Mucosa of gallbladder (tissue), 1 donor: ENCODE results near the gene PLAAT2. TPM values are rescaled to one million over a fixed set of nuclear protein-coding genes. Genes with fewer than 3 reads are reported as not detected.
"Not testable (repeated sequence)": the region's sequence is repeated elsewhere in the genome, so short reads cannot be mapped to it uniquely, and the experiment has no call there.

Experiments
- DNase-seq: peaks from one replicate; pipeline ENCODE4 v3.0.0-alpha.2; 2020; ENCODE audit warnings: low spot score
- total RNA-seq: library from RNA; stranded (reverse); gene quantifications from one replicate; pipeline ENCODE4 v1.2.1, GENCODE V29; 2021
- donor health status: DM: no; HTN: no; CAD: no.

Gene PLAAT2
- total RNA-seq = 2.1 TPM

GRCh38 chr11:63563201-63564055, at the start of gene PLAAT2:
Gene PLAAT2, minus strand, starts transcription at chr11:63563379. Its CDS starts 55 bp downstream, at chr11:63563324.
- no peak for DNase-seq

GRCh38 chr11:63612181-63612580, 49.0 kb upstream of the PLAAT2 start:
- DNase-seq = no peak

GRCh38 chr11:63611395-63611747, 48.2 kb upstream of the PLAAT2 start:
- DNase-seq = no peak

- peak; percentile 31 for DNase-seq
Observed at GRCh38 chr11:63610604-63611394, 47.6 kb upstream of the PLAAT2 start.

GRCh38 chr11:63609971-63610580, 46.9 kb upstream of the PLAAT2 start:
- peak; percentile 44 for DNase-seq

- DNase-seq = peak; percentile 58
Observed at GRCh38 chr11:63609536-63609935, 46.4 kb upstream of the PLAAT2 start.

- no peak for DNase-seq
Observed at GRCh38 chr11:63608353-63609345, 45.5 kb upstream of the PLAAT2 start.

GRCh38 chr11:63603180-63603518, 40.0 kb upstream of the PLAAT2 start:
- DNase-seq = no peak

GRCh38 chr11:63602290-63603179, 39.4 kb upstream of the PLAAT2 start:
- not testable (repeated sequence) for DNase-seq

GRCh38 chr11:63599211-63600122, 36.3 kb upstream of the PLAAT2 start:
- no peak for DNase-seq

- DNase-seq = no peak
Observed at GRCh38 chr11:63598556-63598955, 35.4 kb upstream of the PLAAT2 start.

- no peak for DNase-seq
Observed at GRCh38 chr11:63595296-63595695, 32.1 kb upstream of the PLAAT2 start.

- no peak for DNase-seq
Observed at GRCh38 chr11:63592975-63593395, 29.8 kb upstream of the PLAAT2 start.

GRCh38 chr11:63590024-63590788, 27.0 kb upstream of the PLAAT2 start:
- peak; percentile 9 for DNase-seq

- DNase-seq = no peak
Observed at GRCh38 chr11:63589000-63589399, 25.8 kb upstream of the PLAAT2 start.

GRCh38 chr11:63586451-63587166, 23.4 kb upstream of the PLAAT2 start:
- no peak for DNase-seq

- no peak for DNase-seq
Observed at GRCh38 chr11:63583357-63583677, 20.1 kb upstream of the PLAAT2 start.

- DNase-seq = not testable (repeated sequence)
Observed at GRCh38 chr11:63581224-63581623, 18.0 kb upstream of the PLAAT2 start.
